K562 (cell line): Measurements from ENCODE around the gene INSIG1. TPM values are rescaled to one million over a fixed set of nuclear protein-coding genes. Genes with fewer than 3 reads are reported as not detected.

Experiments
- MAFG ChIP-seq: fragments of 450-650 bp; conservative IDR thresholded peaks from 2 replicates; pipeline ENCODE4 v1.6.1; 2016; ENCODE audit warnings: missing genetic modification characterization, missing compliant biosample characterization
- NFIC ChIP-seq: fragments of 450-650 bp; IDR thresholded peaks from 2 replicates; pipeline ENCODE4 v1.6.1; 2017; ENCODE audit warnings: mild to moderate bottlenecking, inconsistent platforms
- OTX1 ChIP-seq: fragments of 450-650 bp; formaldehyde crosslinking; IDR thresholded peaks from 2 replicates; pipeline ENCODE4 v1.4.0; 2022; ENCODE audit warnings: mild to moderate bottlenecking
- RREB1 ChIP-seq: fragments of 250-450 bp; sonication (Bioruptor Pico); IDR thresholded peaks from 2 replicates; pipeline ENCODE4 v1.4.0; 2020
- SIN3A ChIP-seq, 2 experiments: fragments of 150-350 bp in 1 of 2; IDR thresholded peaks; 2 replicates each; pipeline ENCODE4 v1.6.1; 2011 to 2016; ENCODE audit warnings: borderline replicate concordance in 2 of 2, low read depth in 2 of 2, low read length in 2 of 2, mild to moderate bottlenecking in 2 of 2, moderate library complexity in 2 of 2; ENCODE audit not compliant: control insufficient read depth in 1 of 2
- ZBTB17 ChIP-seq: fragments of 450-650 bp; formaldehyde crosslinking; IDR thresholded peaks from 2 replicates; pipeline ENCODE4 v1.4.0; 2020; ENCODE audit warnings: mild to moderate bottlenecking
- ZNF133 ChIP-seq: fragments of 250-450 bp; sonication (Bioruptor Pico); IDR thresholded peaks from 2 replicates; pipeline ENCODE4 v1.4.0; 2020; ENCODE audit warnings: mild to moderate bottlenecking
- ZNF707 ChIP-seq: fragments of 250-450 bp; sonication (Bioruptor Pico); conservative IDR thresholded peaks from 2 replicates; pipeline ENCODE4 v1.8.0; 2022; ENCODE audit warnings: inconsistent platforms, mild to moderate bottlenecking, moderate library complexity
- polyA plus RNA-seq, 8 experiments: library from polyadenylated mRNA; depleted of rRNA in 4 of 8; stranded (reverse) in 5 of 8; unstranded in 3 of 8; fragments of >200 nt; fragmentation: Nextera tagmentation in 2 of 8; fragmentation: Illumina TruSeq in 1 of 8; extraction: Ambion mirVana in 2 of 8; extraction: Trizol in 1 of 8; gene quantifications; 2 replicates each; pipeline versions ENCODE4 v1.2.1 to v1.2.3, GENCODE V29; 2011 to 2014; ENCODE audit warnings: inconsistent platforms in 1 of 8, missing spikeins in 1 of 8
- total RNA-seq, 7 experiments: library from RNA; depleted of rRNA in 6 of 7; stranded (reverse); fragments of >200 nt in 6 of 7; fragmentation: Illumina TruSeq in 2 of 7; extraction: Trizol in 2 of 7; gene quantifications; 2 replicates each; pipeline versions ENCODE4 v1.2.1 to v1.2.3, GENCODE V29; 2011 to 2021; ENCODE audit warnings: low replicate concordance in 1 of 7
- TF ChIP-seq, protein P1 (sequence below), 2 experiments: fragments of 450-650 bp; IDR thresholded peaks; 2 replicates each; pipeline ENCODE4 v1.6.1; 2016; ENCODE audit warnings: mild to moderate bottlenecking in 2 of 2, borderline replicate concordance in 1 of 2, low read depth in 1 of 2, moderate library complexity in 1 of 2
- TF ChIP-seq, protein P2 (sequence below), 3 experiments: fragments of 200-800 bp in 1 of 3; sonication (Bioruptor generic) in 1 of 3; sonication (generic) in 1 of 3; formaldehyde crosslinking in 1 of 3; IDR thresholded peaks; 2 replicates each; pipeline versions ENCODE4 v1.6.1 to v1.8.0; 2016 to 2022; ENCODE audit warnings: mild to moderate bottlenecking in 2 of 3, missing compliant biosample characterization in 2 of 3, missing genetic modification characterization in 2 of 3, missing genetic modification reagents in 1 of 3

Gene INSIG1
- total and polyA plus RNA-seq, 9 of the 15 experiments (the other 6 are each of a cell fraction or from before 2014, with no cell fraction given): 57.1 to 787 (median 238) TPM

GRCh38 chr7:155297517-155298287 is at the start of gene INSIG1 (continued):
- TF ChIP-seq, protein P1, sequence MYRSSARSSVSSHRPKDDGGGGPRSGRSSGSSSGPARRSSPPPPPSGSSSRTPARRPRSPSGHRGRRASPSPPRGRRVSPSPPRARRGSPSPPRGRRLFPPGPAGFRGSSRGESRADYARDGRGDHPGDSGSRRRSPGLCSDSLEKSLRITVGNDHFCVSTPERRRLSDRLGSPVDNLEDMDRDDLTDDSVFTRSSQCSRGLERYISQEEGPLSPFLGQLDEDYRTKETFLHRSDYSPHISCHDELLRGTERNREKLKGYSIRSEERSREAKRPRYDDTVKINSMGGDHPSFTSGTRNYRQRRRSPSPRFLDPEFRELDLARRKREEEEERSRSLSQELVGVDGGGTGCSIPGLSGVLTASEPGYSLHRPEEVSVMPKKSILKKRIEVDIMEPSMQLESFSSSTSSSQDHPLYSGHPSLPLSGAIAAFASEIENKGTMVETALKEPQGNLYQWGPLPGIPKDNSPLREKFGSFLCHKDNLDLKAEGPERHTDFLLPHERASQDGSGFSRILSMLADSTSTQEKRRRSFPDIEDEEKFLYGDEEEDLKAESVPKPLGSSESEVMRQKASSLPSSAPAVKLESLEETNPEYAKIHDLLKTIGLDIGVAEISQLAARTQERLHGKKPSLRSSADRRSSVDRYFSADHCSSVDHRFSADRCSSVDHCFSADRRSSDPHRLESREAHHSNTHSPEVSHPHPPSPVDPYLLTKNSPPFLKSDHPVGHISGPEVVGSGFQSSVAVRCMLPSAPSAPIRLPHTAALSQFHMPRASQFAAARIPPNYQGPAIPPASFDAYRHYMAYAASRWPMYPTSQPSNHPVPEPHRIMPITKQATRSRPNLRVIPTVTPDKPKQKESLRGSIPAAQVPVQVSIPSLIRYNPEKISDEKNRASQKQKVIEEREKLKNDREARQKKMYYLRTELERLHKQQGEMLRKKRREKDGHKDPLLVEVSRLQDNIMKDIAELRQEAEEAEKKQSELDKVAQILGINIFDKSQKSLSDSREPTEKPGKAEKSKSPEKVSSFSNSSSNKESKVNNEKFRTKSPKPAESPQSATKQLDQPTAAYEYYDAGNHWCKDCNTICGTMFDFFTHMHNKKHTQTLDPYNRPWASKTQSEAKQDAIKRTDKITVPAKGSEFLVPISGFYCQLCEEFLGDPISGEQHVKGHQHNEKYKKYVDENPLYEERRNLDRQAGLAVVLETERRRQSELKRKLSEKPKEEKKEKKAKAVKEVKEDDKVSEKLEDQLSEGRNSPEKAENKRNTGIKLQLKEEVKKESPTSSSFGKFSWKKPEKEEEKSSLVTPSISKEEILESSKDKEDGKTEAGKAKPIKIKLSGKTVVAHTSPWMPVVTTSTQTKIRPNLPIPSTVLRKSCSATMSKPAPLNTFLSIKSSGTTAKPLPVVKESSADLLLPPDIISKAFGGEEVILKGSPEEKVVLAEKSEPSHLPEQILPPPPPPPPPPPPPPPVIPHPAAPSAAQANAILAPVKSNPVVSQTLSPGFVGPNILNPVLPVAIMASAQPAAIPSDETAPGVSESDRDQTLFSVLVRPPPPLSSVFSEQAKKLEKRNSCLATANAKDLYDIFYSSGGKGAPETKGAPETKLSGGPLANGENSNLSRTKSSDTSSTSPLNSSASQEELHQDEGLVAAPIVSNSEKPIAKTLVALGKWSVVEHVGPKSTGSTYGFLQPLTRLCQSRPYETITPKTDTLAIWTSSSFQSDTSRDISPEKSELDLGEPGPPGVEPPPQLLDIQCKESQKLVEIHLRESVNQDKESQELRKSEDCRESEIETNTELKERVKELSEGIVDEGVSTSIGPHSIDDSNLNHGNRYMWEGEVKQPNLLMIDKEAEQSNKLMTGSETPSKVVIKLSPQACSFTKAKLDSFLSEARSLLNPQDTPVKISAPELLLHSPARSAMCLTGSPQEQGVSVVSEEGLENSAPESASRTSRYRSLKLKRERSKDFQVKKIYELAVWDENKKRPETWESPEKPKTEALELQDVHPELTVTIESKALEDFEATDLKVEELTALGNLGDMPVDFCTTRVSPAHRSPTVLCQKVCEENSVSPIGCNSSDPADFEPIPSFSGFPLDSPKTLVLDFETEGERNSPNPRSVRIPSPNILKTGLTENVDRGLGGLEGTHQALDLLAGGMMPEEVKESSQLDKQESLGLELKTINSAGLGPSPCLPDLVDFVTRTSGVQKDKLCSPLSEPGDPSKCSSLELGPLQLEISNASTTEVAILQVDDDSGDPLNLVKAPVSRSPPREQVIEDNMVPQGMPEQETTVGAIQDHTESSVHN (IDR thresholded peaks at IDR 0.05; ENCODE audit: borderline replicate concordance in 1 of 2, low read depth in 1 of 2): no peak
- TF ChIP-seq OTX1 (CRISPR knock-in tag) (no peak), RREB1 (peak; percentile 65; the same call in 1 of the 2 replicates), MAFG (tag) (no peak), SIN3A (IDR thresholded peaks at IDR 0.05; ENCODE audit: borderline replicate concordance in 2 of 2, control insufficient read depth in 1 of 2, low read depth in 2 of 2, low read length in 2 of 2) (peak; percentile 67 to 75; a peak in 3 of 4 replicates), ZNF707 (CRISPR knock-in tag) (no peak), ZBTB17 (no peak), ZNF133 (CRISPR knock-in tag) (no peak), NFIC (peak; percentile 60; the same call in 1 of the 2 replicates)
- TF ChIP-seq, protein P2, sequence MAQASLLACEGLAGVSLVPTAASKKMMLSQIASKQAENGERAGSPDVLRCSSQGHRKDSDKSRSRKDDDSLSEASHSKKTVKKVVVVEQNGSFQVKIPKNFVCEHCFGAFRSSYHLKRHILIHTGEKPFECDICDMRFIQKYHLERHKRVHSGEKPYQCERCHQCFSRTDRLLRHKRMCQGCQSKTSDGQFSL (CRISPR knock-in tag; IDR thresholded peaks at IDR 0.05): no peak; the same call in 1 of the 2 replicates
- TF ChIP-seq, protein P2 (tag; IDR thresholded peaks at IDR 0.05): no peak
